IMR-90 (cell line): ENCODE data around the gene LRRC1. TPM values are rescaled to one million over a fixed set of nuclear protein-coding genes. Genes with fewer than 3 reads are reported as not detected.

Source experiments
- ATAC-seq: fragments of 200-7000 bp; cut with Tn5 transposase; 2 replicates; pipeline ENCODE4 v1.9.1; 2020; ENCODE audit warnings: low read depth, mild to moderate bottlenecking, moderate library complexity
- BruUV-seq: library from RNA; stranded (reverse); fragments of 400-500 nt; replicated peaks from 2 replicates; lab custom pipeline; 2021; lab: Mats Ljungman, UMichigan
- CTCF ChIA-PET: fragments of 300-600 bp; formaldehyde crosslinking; extraction: SDS; loops from one replicate; lab custom pipeline; 2021; ENCODE audit warnings: antibody characterized with exemption; lab: Yijun Ruan, JAX
- POLR2A ChIA-PET: fragments of 300-600 bp; sonication (Branson Sonifier 250); formaldehyde crosslinking; loops from one replicate; lab custom pipeline; 2022; ENCODE audit warnings: antibody characterized with exemption; ENCODE audit not compliant: unreplicated experiment; lab: Charles Lee
- DNase-seq: peaks from one replicate; pipeline ENCODE4 v3.0.0; 2013
- H2AFZ ChIP-seq: replicated peaks from 2 replicates; pipeline ENCODE3; 2013; ENCODE audit warnings: low read length, mild to moderate bottlenecking; ENCODE audit not compliant: poor library complexity
- H2AK5ac ChIP-seq: 2 replicates; pipeline ENCODE4 v1.6.1; 2013; ENCODE audit warnings: low read depth, low read length, inconsistent platforms
- H2AK9ac ChIP-seq: replicated peaks from 2 replicates; pipeline ENCODE3; 2013; ENCODE audit warnings: mild to moderate bottlenecking, low read depth, low read length, moderate library complexity; ENCODE audit not compliant: poor library complexity
- H2BK120ac ChIP-seq: 2 replicates; pipeline ENCODE4 v1.6.1; 2013; ENCODE audit warnings: low read depth, low read length, inconsistent platforms
- H2BK15ac ChIP-seq: 3 replicates; pipeline ENCODE4 v1.6.1; 2013; ENCODE audit warnings: low read depth, low read length, inconsistent platforms
- H2BK20ac ChIP-seq: 2 replicates; pipeline ENCODE4 v1.6.1; 2013; ENCODE audit warnings: low read depth, mild to moderate bottlenecking, inconsistent platforms, low read length, moderate library complexity
- H2BK5ac ChIP-seq: 2 replicates; pipeline ENCODE4 v1.6.1; 2013; ENCODE audit warnings: mild to moderate bottlenecking, low read depth, low read length, inconsistent platforms; ENCODE audit not compliant: poor library complexity, severe bottlenecking
- H3K14ac ChIP-seq: replicated peaks from 2 replicates; pipeline ENCODE4 v1.6.1; 2013; ENCODE audit warnings: low read depth, low read length, inconsistent platforms
- H3K18ac ChIP-seq: 2 replicates; pipeline ENCODE4 v1.6.1; 2013; ENCODE audit warnings: low read depth, low read length, control low read depth
- H3K23ac ChIP-seq: 2 replicates; pipeline ENCODE4 v1.6.1; 2013; ENCODE audit warnings: low read depth, low read length, inconsistent platforms
- H3K27ac ChIP-seq: 2 replicates; pipeline ENCODE4 v1.5.1; 2013; ENCODE audit warnings: mild to moderate bottlenecking, control low read depth, low read length; ENCODE audit not compliant: insufficient read depth
- H3K27me3 ChIP-seq: 2 replicates; pipeline ENCODE4 v1.6.1; 2013; ENCODE audit warnings: low read length; ENCODE audit not compliant: control insufficient read depth, insufficient read depth
- H3K36me3 ChIP-seq: 2 replicates; pipeline ENCODE4 v1.6.1; 2013; ENCODE audit warnings: low read length, mixed read lengths; ENCODE audit not compliant: control insufficient read depth, insufficient read depth
- H3K4ac ChIP-seq: 2 replicates; pipeline ENCODE4 v1.6.1; 2013; ENCODE audit warnings: low read depth, low read length, inconsistent platforms
- H3K4me1 ChIP-seq: 2 replicates; pipeline ENCODE4 v1.6.1; 2013; ENCODE audit warnings: low read length, mixed read lengths; ENCODE audit not compliant: control insufficient read depth, insufficient read depth
- H3K4me2 ChIP-seq: 2 replicates; pipeline ENCODE4 v1.6.1; 2013; ENCODE audit warnings: low read depth, mild to moderate bottlenecking, control low read depth, low read length, moderate library complexity
- H3K4me3 ChIP-seq: 2 replicates; pipeline ENCODE4 v1.5.1; 2013; ENCODE audit warnings: low read depth, mild to moderate bottlenecking, control low read depth, low read length, moderate library complexity; ENCODE audit not compliant: insufficient read depth
- H3K56ac ChIP-seq: 2 replicates; pipeline ENCODE4 v1.6.1; 2013; ENCODE audit warnings: low read length, inconsistent platforms; ENCODE audit not compliant: insufficient read depth; ENCODE audit errors: extremely low read depth
- H3K79me1 ChIP-seq, 2 experiments: 2 replicates each; pipeline ENCODE4 v1.6.1; 2013; ENCODE audit warnings: low read length in 2 of 2, inconsistent platforms in 1 of 2, low read depth in 1 of 2
- H3K9ac ChIP-seq: 2 replicates; pipeline ENCODE4 v1.6.1; 2013; ENCODE audit warnings: low read depth, low read length, control low read depth
- H3K9me1 ChIP-seq: 2 replicates; pipeline ENCODE4 v1.6.1; 2013; ENCODE audit warnings: low read length, inconsistent platforms; ENCODE audit not compliant: insufficient read depth
- H3K9me3 ChIP-seq: 2 replicates; pipeline ENCODE4 v1.6.1; 2013; ENCODE audit warnings: low read length; ENCODE audit not compliant: control insufficient read depth, insufficient read depth
- H4K20me1 ChIP-seq: 2 replicates; pipeline ENCODE4 v1.6.1; 2013; ENCODE audit warnings: low read length, inconsistent platforms; ENCODE audit not compliant: insufficient read depth
- H4K5ac ChIP-seq: 2 replicates; pipeline ENCODE4 v1.6.1; 2013; ENCODE audit warnings: mild to moderate bottlenecking, low read depth, low read length, control low read depth
- H4K8ac ChIP-seq, 2 experiments: 2 replicates each; pipeline ENCODE4 v1.6.1; 2013; ENCODE audit warnings: low read depth in 2 of 2, low read length in 2 of 2, control low read depth in 1 of 2, inconsistent platforms in 1 of 2
- H4K91ac ChIP-seq: 2 replicates; pipeline ENCODE4 v1.6.1; 2013; ENCODE audit warnings: low read depth, low read length, inconsistent platforms; ENCODE audit not compliant: insufficient read depth
- BHLHE40 ChIP-seq: fragments of 150-350 bp; IDR thresholded peaks from 2 replicates; pipeline ENCODE4 v1.6.1; 2016; ENCODE audit warnings: mild to moderate bottlenecking, low read depth, low read length
- CEBPB ChIP-seq: IDR thresholded peaks from 2 replicates; pipeline ENCODE4 v1.6.1; 2012; ENCODE audit warnings: low read depth, low read length, improper control_type of control experiment
- CHD1 ChIP-seq: IDR thresholded peaks from 2 replicates; pipeline ENCODE4 v1.6.1; 2012; ENCODE audit warnings: low read depth, low read length, improper control_type of control experiment
- ELK1 ChIP-seq: fragments of 150-350 bp; IDR thresholded peaks from 2 replicates; pipeline ENCODE4 v1.6.1; 2016; ENCODE audit warnings: low read depth, mild to moderate bottlenecking, low read length, moderate library complexity, borderline replicate concordance
- FOS ChIP-seq: fragments of 150-350 bp; IDR thresholded peaks from 2 replicates; pipeline ENCODE4 v1.6.1; 2016; ENCODE audit warnings: low read depth, low read length
- MAFK ChIP-seq: IDR thresholded peaks from 2 replicates; pipeline ENCODE4 v1.6.1; 2012; ENCODE audit warnings: low read depth, low read length, improper control_type of control experiment
- MAZ ChIP-seq: IDR thresholded peaks from 2 replicates; pipeline ENCODE4 v1.6.1; 2012; ENCODE audit warnings: low read depth, mild to moderate bottlenecking, low read length, improper control_type of control experiment, moderate library complexity, borderline replicate concordance
- MXI1 ChIP-seq: IDR thresholded peaks from 2 replicates; pipeline ENCODE4 v1.6.1; 2012; ENCODE audit warnings: low read depth, mild to moderate bottlenecking, low read length, moderate library complexity, borderline replicate concordance
- NFE2L2 ChIP-seq: fragments of 150-350 bp; IDR thresholded peaks from 2 replicates; pipeline ENCODE4 v1.6.1; 2016; ENCODE audit warnings: low read depth, mild to moderate bottlenecking, low read length
- POLR2A ChIP-seq: IDR thresholded peaks from 2 replicates; pipeline ENCODE4 v1.6.1; 2012; ENCODE audit warnings: mild to moderate bottlenecking, low read depth, low read length
- RAD21 ChIP-seq: IDR thresholded peaks from 2 replicates; pipeline ENCODE4 v1.6.1; 2012; ENCODE audit warnings: low read length, improper control_type of control experiment
- RCOR1 ChIP-seq: IDR thresholded peaks from 2 replicates; pipeline ENCODE4 v1.6.1; 2012; ENCODE audit warnings: mild to moderate bottlenecking, low read length, improper control_type of control experiment; ENCODE audit not compliant: insufficient replicate concordance
- RFX5 ChIP-seq: IDR thresholded peaks from 2 replicates; pipeline ENCODE4 v1.8.0; 2012; ENCODE audit warnings: low read depth, mild to moderate bottlenecking, low read length, moderate library complexity
- USF2 ChIP-seq: fragments of 150-350 bp; IDR thresholded peaks from 2 replicates; pipeline ENCODE4 v1.6.1; 2017; ENCODE audit warnings: mild to moderate bottlenecking, antibody characterized with exemption, low read length, low read depth
- WGBS, 2 experiments: methylation state at CpG; one replicate each; pipeline versions ENCODE4 v1.1.5 to v1.1.7; 2013; ENCODE audit warnings: missing lambda C conversion rate in 2 of 2; ENCODE audit not compliant: insufficient read length in 1 of 2; ENCODE audit errors: extremely low coverage in 2 of 2; 5-methylcytosine and 5-hydroxymethylcytosine counted together
- dilution Hi-C: fragments of 300-500 bp; cut with HindIII; formaldehyde crosslinking; loops from one replicate; pipeline ENCODE4 v1.14.3; 2018; ENCODE audit warnings: low sequenced_read_pairs; ENCODE audit not compliant: unreplicated experiment
- in situ Hi-C: fragments of 300-500 bp; cut with MboI; formaldehyde crosslinking; loops from 3 replicates; pipeline ENCODE4 v1.14.3; 2019; ENCODE audit warnings: low sequenced_read_pairs, inconsistent platforms, mixed read lengths
- intact Hi-C: fragments of 100-400 bp; cut with micrococcal nuclease; formaldehyde crosslinking; loops from 2 replicates; pipeline ENCODE4 v1.10.0; 2022
- polyA plus RNA-seq, 3 experiments: library from polyadenylated mRNA; depleted of rRNA; stranded (reverse); fragments of >200 nt; gene quantifications; 2 replicates each; pipeline ENCODE4 v1.2.3, GENCODE V29; 2012; ENCODE audit warnings: low replicate concordance in 1 of 3
- total RNA-seq: library from RNA; depleted of rRNA; stranded (reverse); fragments of >200 nt; gene quantifications from 2 replicates; pipeline ENCODE4 v1.2.3, GENCODE V29; 2012
- TF ChIP-seq, protein P1 (sequence below): conservative IDR thresholded peaks from 2 replicates; pipeline ENCODE4 v1.5.1; 2012; ENCODE audit warnings: mild to moderate bottlenecking, low read depth, low read length, improper control_type of control experiment

LRRC1 gene
- total and polyA plus RNA-seq, 2 of the 4 experiments (the other 2 are of a cell fraction) = 5.1 to 6.1 TPM

GRCh38 chr6:53858913-53859312 is 64.1 kb downstream of the LRRC1 start:
- H3K9me1 ChIP-seq = peaks cover 6% of the 10 kb centered on the region
- no peaks in the 10 kb centered on the region for H3K27me3 ChIP-seq
- no peak overlapping the region for H2BK120ac ChIP-seq
- H2BK5ac ChIP-seq = no peak overlapping the region
- in situ Hi-C loops = no loop called here
- no peak overlapping the region for H2AK9ac ChIP-seq
- H2BK15ac ChIP-seq = no peak overlapping the region
- H2AK5ac ChIP-seq = no peak overlapping the region
- ChIA-PET CTCF (no interaction called here), POLR2A (no interaction called here)
- no peak overlapping the region for H3K4me2 ChIP-seq
- DNase-seq = no peak
- H3K4me1 ChIP-seq = peaks cover 15% of the 10 kb centered on the region
- H3K4me3 ChIP-seq = no peak overlapping the region
- no peak overlapping the region for H3K27ac ChIP-seq
- no peak overlapping the region for H4K5ac ChIP-seq
- H3K79me1 ChIP-seq = peaks cover 18 to 42% of the 10 kb centered on the region in 2 experiments
- H3K18ac ChIP-seq = no peak overlapping the region
- no peak for ATAC-seq
- H3K9me3 ChIP-seq = no peaks in the 10 kb centered on the region
- H3K9ac ChIP-seq = no peak overlapping the region
- BruUV-seq = no TSS peak
- H2BK20ac ChIP-seq = no peak overlapping the region
- no peak overlapping the region for H3K23ac ChIP-seq
- H4K20me1 ChIP-seq = no peaks in the 10 kb centered on the region; the same call in 1 of the 2 replicates
- no peak overlapping the region for H4K8ac ChIP-seq
- TF ChIP-seq POLR2A (no peak), MXI1 (no peak), MAFK (no peak), USF2 (no peak), CHD1 (no peak), RCOR1 (no peak), RAD21 (no peak), FOS (no peak), RFX5 (no peak), CEBPB (no peak), ELK1 (no peak), MAZ (no peak), BHLHE40 (no peak), NFE2L2 (no peak)
- TF ChIP-seq, protein P1, sequence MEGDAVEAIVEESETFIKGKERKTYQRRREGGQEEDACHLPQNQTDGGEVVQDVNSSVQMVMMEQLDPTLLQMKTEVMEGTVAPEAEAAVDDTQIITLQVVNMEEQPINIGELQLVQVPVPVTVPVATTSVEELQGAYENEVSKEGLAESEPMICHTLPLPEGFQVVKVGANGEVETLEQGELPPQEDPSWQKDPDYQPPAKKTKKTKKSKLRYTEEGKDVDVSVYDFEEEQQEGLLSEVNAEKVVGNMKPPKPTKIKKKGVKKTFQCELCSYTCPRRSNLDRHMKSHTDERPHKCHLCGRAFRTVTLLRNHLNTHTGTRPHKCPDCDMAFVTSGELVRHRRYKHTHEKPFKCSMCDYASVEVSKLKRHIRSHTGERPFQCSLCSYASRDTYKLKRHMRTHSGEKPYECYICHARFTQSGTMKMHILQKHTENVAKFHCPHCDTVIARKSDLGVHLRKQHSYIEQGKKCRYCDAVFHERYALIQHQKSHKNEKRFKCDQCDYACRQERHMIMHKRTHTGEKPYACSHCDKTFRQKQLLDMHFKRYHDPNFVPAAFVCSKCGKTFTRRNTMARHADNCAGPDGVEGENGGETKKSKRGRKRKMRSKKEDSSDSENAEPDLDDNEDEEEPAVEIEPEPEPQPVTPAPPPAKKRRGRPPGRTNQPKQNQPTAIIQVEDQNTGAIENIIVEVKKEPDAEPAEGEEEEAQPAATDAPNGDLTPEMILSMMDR = no peak
- H3K36me3 ChIP-seq = no peaks in the 10 kb centered on the region
- H3K56ac ChIP-seq = no peak overlapping the region
- H4K91ac ChIP-seq = no peak overlapping the region
- no peak overlapping the region for H3K14ac ChIP-seq
- WGBS, 2 experiments = no CpG with 5 or more reads among the region's 3 CpGs
- no peak overlapping the region for H3K4ac ChIP-seq
- H2AFZ ChIP-seq = no peak overlapping the region
- intact Hi-C loops = no loop called here
- dilution Hi-C loops = no loop called here
